GM12864 (cell line): Measurements from ENCODE around the gene BTBD10.
"Not testable (repeated sequence)": the region's sequence is repeated elsewhere in the genome, so short reads cannot be mapped to it uniquely, and the experiment has no call there.

Source experiments
- DNase-seq: peaks from one replicate; pipeline ENCODE4 v3.0.0-alpha.2; 2011; ENCODE audit warnings: low read depth
- H3K4me3 ChIP-seq: 2 replicates; pipeline ENCODE4 v1.5.1; 2011; ENCODE audit warnings: mild to moderate bottlenecking, low read depth, low read length, control low read depth
- TF ChIP-seq, protein P1 (sequence below): IDR thresholded peaks from 2 replicates; pipeline ENCODE4 v1.5.1; 2011; ENCODE audit warnings: low read depth, mild to moderate bottlenecking, moderate library complexity, low read length, control low read depth, inconsistent platforms; ENCODE audit errors: missing control alignments

Gene BTBD10

DNA sequence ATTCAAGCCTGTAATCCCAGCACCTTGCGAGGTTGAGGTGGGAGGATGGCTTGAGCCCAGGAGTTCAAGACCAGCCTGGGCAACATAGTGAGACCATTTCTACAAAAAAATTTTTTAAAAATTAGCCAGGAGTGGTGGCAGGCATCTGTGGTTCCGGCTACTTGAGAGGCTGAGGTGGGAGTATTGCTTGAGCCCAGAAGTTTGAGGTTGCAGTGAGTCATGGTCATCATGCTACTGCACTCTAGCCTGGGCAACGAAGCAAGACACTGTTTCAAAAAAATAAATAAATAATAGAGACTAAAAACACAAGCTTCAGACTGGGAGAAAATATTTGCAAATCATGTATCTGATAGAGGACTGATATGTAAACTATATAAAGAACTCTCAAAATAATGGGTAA, 33.2 kb downstream of the BTBD10 start:
- no peak overlapping the region for H3K4me3 ChIP-seq
- TF ChIP-seq, protein P1, sequence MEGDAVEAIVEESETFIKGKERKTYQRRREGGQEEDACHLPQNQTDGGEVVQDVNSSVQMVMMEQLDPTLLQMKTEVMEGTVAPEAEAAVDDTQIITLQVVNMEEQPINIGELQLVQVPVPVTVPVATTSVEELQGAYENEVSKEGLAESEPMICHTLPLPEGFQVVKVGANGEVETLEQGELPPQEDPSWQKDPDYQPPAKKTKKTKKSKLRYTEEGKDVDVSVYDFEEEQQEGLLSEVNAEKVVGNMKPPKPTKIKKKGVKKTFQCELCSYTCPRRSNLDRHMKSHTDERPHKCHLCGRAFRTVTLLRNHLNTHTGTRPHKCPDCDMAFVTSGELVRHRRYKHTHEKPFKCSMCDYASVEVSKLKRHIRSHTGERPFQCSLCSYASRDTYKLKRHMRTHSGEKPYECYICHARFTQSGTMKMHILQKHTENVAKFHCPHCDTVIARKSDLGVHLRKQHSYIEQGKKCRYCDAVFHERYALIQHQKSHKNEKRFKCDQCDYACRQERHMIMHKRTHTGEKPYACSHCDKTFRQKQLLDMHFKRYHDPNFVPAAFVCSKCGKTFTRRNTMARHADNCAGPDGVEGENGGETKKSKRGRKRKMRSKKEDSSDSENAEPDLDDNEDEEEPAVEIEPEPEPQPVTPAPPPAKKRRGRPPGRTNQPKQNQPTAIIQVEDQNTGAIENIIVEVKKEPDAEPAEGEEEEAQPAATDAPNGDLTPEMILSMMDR: no peak
- DNase-seq: no peak

DNA sequence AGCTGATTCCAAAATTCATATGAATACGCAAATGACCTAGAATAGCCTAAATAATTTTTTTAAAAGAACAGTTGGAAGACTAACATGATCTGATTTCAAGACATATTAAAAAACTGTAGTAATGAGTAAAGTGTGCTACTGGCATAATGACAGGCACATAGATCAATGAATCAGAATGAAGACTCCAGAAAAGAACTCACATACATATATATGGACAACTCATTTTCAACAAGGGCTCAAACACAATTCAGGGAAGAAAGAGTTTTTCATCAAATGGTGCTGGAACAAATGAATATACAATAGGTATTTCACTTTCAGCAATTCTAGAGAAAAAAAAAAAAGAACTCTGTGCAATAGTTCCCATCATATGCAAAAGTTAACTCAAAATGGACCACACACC, 33.7 kb downstream of the BTBD10 start:
- no peak for DNase-seq
- TF ChIP-seq, protein P1: no peak

GRCh38 chr11:13427440-13427839, 35.6 kb downstream of the BTBD10 start:
- no peak overlapping the region for H3K4me3 ChIP-seq
- TF ChIP-seq, protein P1: no peak
- no peak for DNase-seq

More for the DNA sequence above, 33.7 kb downstream of the BTBD10 start:
- H3K4me3 ChIP-seq: no peak overlapping the region

GRCh38 chr11:13423372-13423771, 39.6 kb downstream of the BTBD10 start:
- TF ChIP-seq, protein P1: no peak
- no peak for DNase-seq

DNA sequence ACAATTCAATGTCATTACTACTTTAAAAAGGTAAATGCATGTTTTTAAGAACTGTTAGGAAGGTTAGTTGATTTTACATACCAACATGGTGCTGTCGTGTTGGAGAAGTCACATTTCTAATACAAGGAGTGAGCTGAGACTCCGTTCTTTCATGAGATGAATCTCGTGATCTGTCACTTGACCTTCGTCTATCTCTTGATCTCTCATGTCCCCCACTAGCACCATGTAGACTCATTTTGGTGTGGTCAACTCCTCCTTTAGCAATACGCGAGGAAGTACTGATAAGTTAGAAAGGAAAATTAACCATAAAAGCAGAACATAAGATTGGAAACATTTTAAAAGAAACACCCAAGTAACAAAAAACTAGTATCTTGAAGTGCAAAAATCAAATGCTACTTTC, 41.5 kb downstream of the BTBD10 start:
- TF ChIP-seq, protein P1: no peak
- no peak overlapping the region for H3K4me3 ChIP-seq
- no peak for DNase-seq

More at GRCh38 chr11:13423372-13423771, 39.6 kb downstream of the BTBD10 start:
- H3K4me3 ChIP-seq: no peak overlapping the region

- TF ChIP-seq, protein P1: no peak
- no peak overlapping the region for H3K4me3 ChIP-seq
- no peak for DNase-seq
These were observed 47.8 kb downstream of the BTBD10 start for GRCh38 chr11:13415201-13415600.

DNA sequence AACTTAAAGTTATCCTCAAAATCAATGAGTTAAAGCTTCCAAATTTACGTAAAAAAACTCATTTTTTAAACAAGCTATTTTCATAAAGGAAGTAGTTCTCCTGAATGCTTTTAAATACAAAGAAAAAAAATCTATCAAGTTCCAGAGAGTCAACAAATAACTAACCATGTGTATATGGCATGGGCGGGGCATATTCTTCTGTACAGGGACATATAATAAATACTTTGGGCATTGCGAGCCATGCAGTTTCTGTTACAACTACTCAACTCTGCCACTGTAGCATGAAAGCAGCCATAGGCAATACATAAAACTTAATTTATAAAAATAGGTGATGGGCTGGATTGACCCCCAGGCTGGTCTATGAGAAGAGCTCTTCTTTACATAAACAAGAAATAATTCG, 57.8 kb downstream of the BTBD10 start:
- TF ChIP-seq, protein P1: no peak
- DNase-seq: no peak
- H3K4me3 ChIP-seq: no peak overlapping the region

DNA sequence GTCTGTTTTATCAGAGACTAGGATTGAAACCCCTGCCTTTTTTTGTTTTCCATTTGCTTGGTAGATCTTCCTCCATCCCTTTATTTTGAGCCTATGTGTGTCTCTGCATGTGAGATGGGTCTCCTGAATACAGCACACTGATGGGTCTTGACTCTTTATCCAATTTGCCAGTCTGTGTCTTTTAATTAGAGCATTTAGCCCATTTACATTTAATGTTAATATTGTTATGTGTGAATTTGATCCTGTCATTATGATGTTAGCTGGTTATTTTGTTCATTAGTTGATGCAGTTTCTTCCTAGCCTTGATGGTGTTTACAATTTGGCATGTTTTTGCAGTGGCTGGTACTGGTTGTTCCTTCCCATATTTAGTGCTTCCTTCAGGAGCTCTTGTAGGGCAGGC, 64.7 kb downstream of the BTBD10 start:
- not testable (repeated sequence) for H3K4me3 ChIP-seq, DNase-seq
